K562 (cell line): ENCODE results near the gene TFEB. TPM values are rescaled to one million over a fixed set of nuclear protein-coding genes. Genes with fewer than 3 reads are reported as not detected.
A peak's percentile ranks its signal among the peaks of the same experiment; 100 is the strongest.

Experiments used
- AFF1 ChIP-seq, 2 experiments: fragments of 450-650 bp; IDR thresholded peaks; 2 replicates each; pipeline ENCODE4 v1.6.1; 2018; ENCODE audit warnings: mild to moderate bottlenecking in 2 of 2, low read depth in 1 of 2; ENCODE audit not compliant: partially characterized antibody in 2 of 2
- C11orf30 ChIP-seq: fragments of 450-650 bp; IDR thresholded peaks from 2 replicates; pipeline ENCODE4 v1.6.1; 2016; ENCODE audit warnings: low read depth, mild to moderate bottlenecking
- GABPB2 ChIP-seq: fragments of 250-450 bp; sonication (Bioruptor Pico); conservative IDR thresholded peaks from 2 replicates; pipeline ENCODE4 v1.5.1; 2021; ENCODE audit warnings: mild to moderate bottlenecking
- GTF3C2 ChIP-seq: IDR thresholded peaks from 3 replicates; pipeline ENCODE4 v1.6.1; 2011; ENCODE audit warnings: borderline replicate concordance, mild to moderate bottlenecking, moderate library complexity; ENCODE audit not compliant: insufficient read length; ENCODE audit errors: extremely low read depth
- POLR2AphosphoS2 ChIP-seq: IDR thresholded peaks from 2 replicates; pipeline ENCODE4 v1.6.1; 2012; ENCODE audit warnings: low read length, improper control_type of control experiment
- RAD51 ChIP-seq: fragments of 450-650 bp; IDR thresholded peaks from 2 replicates; pipeline ENCODE4 v1.7.1; 2016; ENCODE audit warnings: low read depth, mild to moderate bottlenecking, borderline replicate concordance
- SIRT6 ChIP-seq: IDR thresholded peaks from one replicate; pipeline ENCODE4 v1.6.1; 2012; ENCODE audit warnings: low read depth, mild to moderate bottlenecking, control low read depth, inconsistent platforms, low read length, moderate library complexity
- SMARCA4 ChIP-seq: fragments of 450-650 bp; IDR thresholded peaks from 2 replicates; pipeline ENCODE4 v1.6.1; 2016
- SMARCC2 ChIP-seq: fragments of 450-650 bp; IDR thresholded peaks from 2 replicates; pipeline ENCODE4 v1.6.1; 2017; ENCODE audit warnings: antibody characterized with exemption, moderate library complexity, mild to moderate bottlenecking, low read depth
- SUPT5H ChIP-seq: fragments of 450-650 bp; IDR thresholded peaks from 2 replicates; pipeline ENCODE4 v1.6.1; 2016
- TSHZ1 ChIP-seq: fragments of 250-450 bp; sonication (Bioruptor Pico); IDR thresholded peaks from 2 replicates; pipeline ENCODE4 v1.4.0; 2020; ENCODE audit warnings: mild to moderate bottlenecking, moderate library complexity
- ZC3H4 ChIP-seq: sonication (generic); formaldehyde crosslinking; IDR thresholded peaks from 2 replicates; pipeline ENCODE4 v1.9.0; 2021; ENCODE audit warnings: missing genetic modification reagents, borderline replicate concordance
- ZFPM2 ChIP-seq: fragments of 250-450 bp; sonication (Bioruptor Pico); IDR thresholded peaks from 2 replicates; pipeline ENCODE4 v1.5.1; 2022; ENCODE audit warnings: mild to moderate bottlenecking
- ZNF224 ChIP-seq: sonication (generic); formaldehyde crosslinking; IDR thresholded peaks from 2 replicates; pipeline ENCODE4 v1.8.0; 2022; ENCODE audit warnings: mild to moderate bottlenecking, missing genetic modification reagents
- ZNF436 ChIP-seq: fragments of 250-450, 450-650 bp; sonication (Bioruptor Pico); formaldehyde crosslinking; IDR thresholded peaks from 2 replicates; pipeline ENCODE4 v1.7.0; 2020; ENCODE audit warnings: mild to moderate bottlenecking
- ZNF561 ChIP-seq: fragments of 450-650 bp; formaldehyde crosslinking; conservative IDR thresholded peaks from 2 replicates; pipeline ENCODE4 v1.4.0; 2020; ENCODE audit warnings: mild to moderate bottlenecking, moderate library complexity
- ZNF77 ChIP-seq: fragments of 250-450 bp; sonication (Bioruptor Pico); IDR thresholded peaks from 2 replicates; pipeline ENCODE4 v1.5.0; 2020
- ZNF780A ChIP-seq: fragments of 250-450 bp; sonication (Bioruptor Pico); IDR thresholded peaks from 2 replicates; pipeline ENCODE4 v1.5.0; 2021; ENCODE audit warnings: mild to moderate bottlenecking
- ZNF785 ChIP-seq: fragments of 250-450 bp; sonication (Bioruptor Pico); IDR thresholded peaks from 2 replicates; pipeline ENCODE4 v1.4.0; 2020; ENCODE audit warnings: mild to moderate bottlenecking
- polyA plus RNA-seq, 8 experiments: library from polyadenylated mRNA; depleted of rRNA in 4 of 8; stranded (reverse) in 5 of 8; unstranded in 3 of 8; fragments of >200 nt; fragmentation: Nextera tagmentation in 2 of 8; fragmentation: Illumina TruSeq in 1 of 8; extraction: Ambion mirVana in 2 of 8; extraction: Trizol in 1 of 8; gene quantifications; 2 replicates each; pipeline versions ENCODE4 v1.2.1 to v1.2.3, GENCODE V29; 2011 to 2014; ENCODE audit warnings: inconsistent platforms in 1 of 8, missing spikeins in 1 of 8
- total RNA-seq, 7 experiments: library from RNA; depleted of rRNA in 6 of 7; stranded (reverse); fragments of >200 nt in 6 of 7; fragmentation: Illumina TruSeq in 2 of 7; extraction: Trizol in 2 of 7; gene quantifications; 2 replicates each; pipeline versions ENCODE4 v1.2.1 to v1.2.3, GENCODE V29; 2011 to 2021; ENCODE audit warnings: low replicate concordance in 1 of 7

Gene TFEB
- total and polyA plus RNA-seq, 9 of the 15 experiments (the other 6 are each of a cell fraction or from before 2014, with no cell fraction given) = 0.04 to 4.7 (median 2.0) TPM

GRCh38 chr6:41779788-41780550, 44.6 kb upstream of the TFEB start, which contains the start of gene FRS3 (continued):
- TF ChIP-seq GTF3C2 (no peak), ZNF785 (CRISPR knock-in tag) (no peak), AFF1 (IDR thresholded peaks at IDR 0.05; ENCODE audit: low read depth in 1 of 2, partially characterized antibody in 2 of 2) (no peak), GABPB2 (CRISPR knock-in tag) (no peak), ZNF224 (CRISPR knock-in tag) (no peak), POLR2AphosphoS2 (no peak), ZC3H4 (CRISPR knock-in tag) (no peak), TSHZ1 (CRISPR knock-in tag) (no peak), ZNF436 (CRISPR knock-in tag) (no peak), ZNF561 (CRISPR knock-in tag) (no peak), ZNF77 (no peak), C11orf30 (peak; percentile 76), ZNF780A (CRISPR knock-in tag) (no peak), ZFPM2 (CRISPR knock-in tag) (no peak), SMARCA4 (0 out of 2 replicates have a peak, but pooled peaks have one; percentile 9), RAD51 (no peak), SIRT6 (no peak), SUPT5H (peak; percentile 39), SMARCC2 (no peak)
